Chondrocyte (in vitro differentiated cells): ENCODE measurements around the gene NAA16. TPM values are rescaled to one million over a fixed set of nuclear protein-coding genes. Genes with fewer than 3 reads are reported as not detected.

ENCODE experiments used
- DNase-seq: peaks from one replicate; pipeline ENCODE4 v3.0.0; 2021; ENCODE audit warnings: mixed read lengths, low spot score
- H3K27ac Mint-ChIP-seq: one replicate; pipeline ENCODE4 v1.8.0; 2021; ENCODE audit warnings: mild to moderate bottlenecking, moderate library complexity, mixed read lengths; ENCODE audit not compliant: unreplicated experiment
- H3K27me3 Mint-ChIP-seq: 2 replicates; pipeline ENCODE4 v1.8.0; 2021; ENCODE audit warnings: low read depth, mixed read lengths
- H3K36me3 Mint-ChIP-seq: 2 replicates; pipeline ENCODE4 v1.8.0; 2021; ENCODE audit warnings: low read depth, mixed read lengths
- H3K4me1 Mint-ChIP-seq: 2 replicates; pipeline ENCODE4 v1.8.0; 2021; ENCODE audit warnings: low read depth, mild to moderate bottlenecking, mixed read lengths
- H3K4me3 Mint-ChIP-seq: one replicate; pipeline ENCODE4 v1.8.0; 2021; ENCODE audit warnings: mild to moderate bottlenecking, moderate library complexity, mixed read lengths; ENCODE audit not compliant: unreplicated experiment
- H3K9me3 Mint-ChIP-seq: 2 replicates; pipeline ENCODE4 v1.8.0; 2021; ENCODE audit warnings: low read depth, mixed read lengths
- total RNA-seq: library from RNA; stranded (reverse); gene quantifications from 3 replicates; pipeline ENCODE4 v1.2.1, GENCODE V29; 2021
- TF ChIP-seq, protein P1 (sequence below): fragments of 200-600 bp; sonication (generic); IDR thresholded peaks from 2 replicates; pipeline ENCODE4 v1.5.0; 2021; ENCODE audit warnings: antibody characterized with exemption, mild to moderate bottlenecking, moderate library complexity

Gene NAA16
- total RNA-seq, 1 donor from 2014 or later: 9.4 TPM

DNA sequence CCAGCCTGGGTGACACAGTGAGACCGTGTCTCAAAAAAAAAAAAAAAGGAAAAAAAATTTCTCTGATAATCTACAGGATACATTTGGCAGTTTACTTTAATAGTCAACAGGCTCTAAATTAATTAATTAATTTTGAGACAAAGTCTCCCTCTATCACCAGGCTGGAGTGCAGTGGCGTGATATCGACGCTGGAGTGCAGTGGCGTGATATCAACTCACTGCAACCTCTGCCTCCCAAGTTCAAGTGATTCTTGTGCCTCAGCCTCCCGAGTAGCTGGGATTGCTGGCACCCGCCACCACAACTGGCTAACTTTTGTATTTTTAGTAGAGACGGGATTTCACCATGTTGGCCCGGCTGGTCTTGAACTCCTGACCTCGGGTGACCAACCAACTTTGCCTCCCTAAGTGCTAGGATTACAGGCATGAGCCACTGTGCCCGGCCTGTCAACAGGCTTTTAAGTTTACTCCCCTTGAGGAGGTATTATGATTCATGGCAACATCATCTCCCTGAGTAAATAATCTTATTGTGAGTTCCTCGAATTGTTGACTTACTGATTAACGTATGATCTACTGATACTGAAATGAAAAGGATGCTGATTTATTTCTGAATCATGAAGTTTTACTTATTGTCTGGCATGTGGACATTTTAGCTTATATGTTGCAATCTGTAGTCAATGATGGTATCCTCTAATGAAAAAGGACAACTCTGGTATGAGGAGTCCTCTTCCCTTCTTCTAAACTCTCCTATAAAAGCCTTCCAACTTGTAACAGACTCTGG is 26.4 kb upstream of the NAA16 start:
- Mint-ChIP-seq H3K9me3 (no peaks in the 10 kb centered on the region), H3K36me3 (no peaks in the 10 kb centered on the region), H3K27ac (no peak overlapping the region), H3K27me3 (peaks cover 2% of the 10 kb centered on the region), H3K4me1 (no peaks in the 10 kb centered on the region), H3K4me3 (no peak overlapping the region)
- TF ChIP-seq, protein P1, sequence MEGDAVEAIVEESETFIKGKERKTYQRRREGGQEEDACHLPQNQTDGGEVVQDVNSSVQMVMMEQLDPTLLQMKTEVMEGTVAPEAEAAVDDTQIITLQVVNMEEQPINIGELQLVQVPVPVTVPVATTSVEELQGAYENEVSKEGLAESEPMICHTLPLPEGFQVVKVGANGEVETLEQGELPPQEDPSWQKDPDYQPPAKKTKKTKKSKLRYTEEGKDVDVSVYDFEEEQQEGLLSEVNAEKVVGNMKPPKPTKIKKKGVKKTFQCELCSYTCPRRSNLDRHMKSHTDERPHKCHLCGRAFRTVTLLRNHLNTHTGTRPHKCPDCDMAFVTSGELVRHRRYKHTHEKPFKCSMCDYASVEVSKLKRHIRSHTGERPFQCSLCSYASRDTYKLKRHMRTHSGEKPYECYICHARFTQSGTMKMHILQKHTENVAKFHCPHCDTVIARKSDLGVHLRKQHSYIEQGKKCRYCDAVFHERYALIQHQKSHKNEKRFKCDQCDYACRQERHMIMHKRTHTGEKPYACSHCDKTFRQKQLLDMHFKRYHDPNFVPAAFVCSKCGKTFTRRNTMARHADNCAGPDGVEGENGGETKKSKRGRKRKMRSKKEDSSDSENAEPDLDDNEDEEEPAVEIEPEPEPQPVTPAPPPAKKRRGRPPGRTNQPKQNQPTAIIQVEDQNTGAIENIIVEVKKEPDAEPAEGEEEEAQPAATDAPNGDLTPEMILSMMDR: no peak
- DNase-seq: no peak

GRCh38 chr13:41286370-41286769 is 24.7 kb upstream of the NAA16 start:
- H3K27ac Mint-ChIP-seq: no peak overlapping the region
- H3K36me3 Mint-ChIP-seq: no peaks in the 10 kb centered on the region
- TF ChIP-seq, protein P1: no peak
- H3K9me3 Mint-ChIP-seq: no peaks in the 10 kb centered on the region
- H3K27me3 Mint-ChIP-seq: peaks cover 2% of the 10 kb centered on the region
- no peak overlapping the region for H3K4me3 Mint-ChIP-seq
- DNase-seq: no peak
- no peaks in the 10 kb centered on the region for H3K4me1 Mint-ChIP-seq

- peaks cover 1% of the 10 kb centered on the region for H3K36me3 Mint-ChIP-seq
- DNase-seq: no peak
Measured at GRCh38 chr13:41289463-41289881, 21.6 kb upstream of the NAA16 start.

GRCh38 chr13:41291246-41291645 is 19.8 kb upstream of the NAA16 start:
- Mint-ChIP-seq H3K27ac (no peak overlapping the region), H3K4me1 (no peaks in the 10 kb centered on the region), H3K4me3 (no peak overlapping the region), H3K9me3 (no peaks in the 10 kb centered on the region), H3K27me3 (peaks cover 5% of the 10 kb centered on the region), H3K36me3 (peaks cover 3% of the 10 kb centered on the region)
- no peak for DNase-seq
- TF ChIP-seq, protein P1: no peak

More at GRCh38 chr13:41289463-41289881, 21.6 kb upstream of the NAA16 start:
- peaks cover 2% of the 10 kb centered on the region for H3K27me3 Mint-ChIP-seq
- H3K9me3 Mint-ChIP-seq: no peaks in the 10 kb centered on the region
- no peak overlapping the region for H3K4me3 Mint-ChIP-seq
- no peaks in the 10 kb centered on the region for H3K4me1 Mint-ChIP-seq
- no peak overlapping the region for H3K27ac Mint-ChIP-seq
- TF ChIP-seq, protein P1: no peak

- Mint-ChIP-seq H3K4me1 (no peaks in the 10 kb centered on the region), H3K36me3 (peaks cover 3% of the 10 kb centered on the region), H3K4me3 (no peak overlapping the region), H3K27ac (no peak overlapping the region), H3K27me3 (peaks cover 3% of the 10 kb centered on the region), H3K9me3 (no peaks in the 10 kb centered on the region)
- DNase-seq: no peak
- TF ChIP-seq, protein P1: no peak
Measured at GRCh38 chr13:41293272-41293671, 17.8 kb upstream of the NAA16 start.
